ENCODE measurements around the gene HSD11B2.

The HSD11B2 gene

DNA sequence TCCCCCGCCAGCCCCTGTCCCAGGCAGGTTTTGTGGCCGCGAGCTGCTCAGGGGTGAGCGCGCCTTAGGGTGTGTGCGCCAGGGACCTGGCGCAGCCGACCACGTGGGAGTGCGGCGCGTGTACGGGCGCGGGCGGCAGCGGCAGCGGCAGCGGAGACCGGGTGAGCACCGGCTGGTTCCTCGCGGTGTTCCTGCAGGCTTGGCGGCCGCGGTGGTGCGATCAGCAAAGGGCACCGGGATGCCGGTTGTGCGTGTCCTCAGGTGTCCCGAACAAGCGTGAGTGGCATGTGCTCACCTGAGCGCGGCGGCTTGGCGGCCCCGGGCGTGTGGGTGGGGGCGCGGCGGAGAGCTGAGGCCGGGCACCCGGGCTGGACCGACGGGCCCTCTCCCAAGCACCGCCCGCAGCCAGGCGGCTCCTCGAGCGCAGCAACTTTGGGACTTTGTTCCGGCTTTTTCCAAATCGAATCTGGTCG lies 381 bp upstream of the HSD11B2 start:
- in situ Hi-C loops (cut with MboI; ENCODE audit: low sequenced_read_pairs, unreplicated experiment) = no loop called here
- DNase-seq (ENCODE audit: low spot score) = no peak
- TF ChIP-seq, protein P1, sequence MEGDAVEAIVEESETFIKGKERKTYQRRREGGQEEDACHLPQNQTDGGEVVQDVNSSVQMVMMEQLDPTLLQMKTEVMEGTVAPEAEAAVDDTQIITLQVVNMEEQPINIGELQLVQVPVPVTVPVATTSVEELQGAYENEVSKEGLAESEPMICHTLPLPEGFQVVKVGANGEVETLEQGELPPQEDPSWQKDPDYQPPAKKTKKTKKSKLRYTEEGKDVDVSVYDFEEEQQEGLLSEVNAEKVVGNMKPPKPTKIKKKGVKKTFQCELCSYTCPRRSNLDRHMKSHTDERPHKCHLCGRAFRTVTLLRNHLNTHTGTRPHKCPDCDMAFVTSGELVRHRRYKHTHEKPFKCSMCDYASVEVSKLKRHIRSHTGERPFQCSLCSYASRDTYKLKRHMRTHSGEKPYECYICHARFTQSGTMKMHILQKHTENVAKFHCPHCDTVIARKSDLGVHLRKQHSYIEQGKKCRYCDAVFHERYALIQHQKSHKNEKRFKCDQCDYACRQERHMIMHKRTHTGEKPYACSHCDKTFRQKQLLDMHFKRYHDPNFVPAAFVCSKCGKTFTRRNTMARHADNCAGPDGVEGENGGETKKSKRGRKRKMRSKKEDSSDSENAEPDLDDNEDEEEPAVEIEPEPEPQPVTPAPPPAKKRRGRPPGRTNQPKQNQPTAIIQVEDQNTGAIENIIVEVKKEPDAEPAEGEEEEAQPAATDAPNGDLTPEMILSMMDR (IDR thresholded peaks at IDR 0.05; ENCODE audit: borderline replicate concordance, control extremely low read depth, extremely low read depth, insufficient read depth, missing control alignments) = no peak

DNA sequence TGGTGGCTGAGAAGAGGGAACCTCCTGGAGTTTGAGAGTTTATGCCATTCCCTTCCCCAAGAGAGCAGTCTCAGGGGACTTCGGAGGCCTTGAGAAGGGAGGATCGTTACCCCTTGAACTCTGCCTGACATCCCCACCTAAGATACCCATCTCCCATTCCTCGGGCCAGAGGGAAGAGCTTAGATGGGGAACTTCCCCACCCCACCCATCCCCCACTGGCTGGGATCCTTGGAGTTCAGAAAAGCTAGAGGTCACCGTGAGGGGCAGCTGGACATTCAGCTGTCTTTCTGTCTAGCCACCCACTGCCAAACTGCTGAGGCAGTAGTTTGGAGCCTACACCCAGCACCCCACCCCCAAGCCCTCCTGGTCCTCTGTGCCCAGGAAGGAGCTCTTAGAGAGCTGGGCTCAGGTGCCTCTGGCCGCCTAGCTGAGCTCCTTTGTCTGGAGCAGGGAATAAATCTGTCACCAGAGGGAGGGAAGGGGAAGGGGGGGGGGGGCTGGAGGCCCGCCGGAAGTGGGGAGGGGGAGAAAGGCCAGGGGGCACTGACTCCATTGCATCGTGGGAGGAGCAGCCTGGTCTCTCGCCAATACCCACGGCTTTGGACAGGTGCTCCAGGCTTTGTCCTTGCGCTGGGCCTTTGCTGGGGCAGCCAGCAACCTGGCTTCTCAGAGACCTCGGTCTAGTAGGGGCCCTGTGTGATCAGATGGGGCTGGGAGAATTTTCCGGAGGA lies 1.0 kb downstream of the HSD11B2 start:
- in situ Hi-C loops (cut with MboI; ENCODE audit: low sequenced_read_pairs, unreplicated experiment) = no loop called here
- TF ChIP-seq, protein P1 (IDR thresholded peaks at IDR 0.05; ENCODE audit: borderline replicate concordance, control extremely low read depth, extremely low read depth, insufficient read depth, missing control alignments) = no peak
- no peak for DNase-seq (ENCODE audit: low spot score)

DNA sequence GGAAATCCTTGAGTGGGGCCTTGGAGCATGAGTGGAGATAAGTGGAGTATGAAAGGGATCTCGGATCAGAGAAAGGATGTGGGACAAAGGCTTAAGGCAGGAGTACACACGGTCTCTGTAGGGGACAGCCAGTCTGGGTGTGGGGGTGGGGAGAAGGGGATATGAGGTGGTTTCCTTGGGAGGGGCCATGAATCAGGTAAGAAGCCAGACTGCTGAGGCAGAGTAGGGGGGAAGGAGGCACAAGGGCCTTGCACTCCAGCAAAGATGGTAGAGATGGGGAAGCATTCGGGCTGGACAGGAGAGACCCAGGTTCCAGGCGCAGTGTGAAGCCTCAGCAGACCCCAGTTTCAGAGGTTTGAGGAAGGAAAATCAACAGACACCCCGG lies 1.6 kb downstream of the HSD11B2 start:
- in situ Hi-C loops (cut with MboI; ENCODE audit: low sequenced_read_pairs, unreplicated experiment) = no loop called here
- TF ChIP-seq, protein P1 (IDR thresholded peaks at IDR 0.05; ENCODE audit: borderline replicate concordance, control extremely low read depth, extremely low read depth, insufficient read depth, missing control alignments) = no peak
- DNase-seq (ENCODE audit: low spot score) = no peak

DNA sequence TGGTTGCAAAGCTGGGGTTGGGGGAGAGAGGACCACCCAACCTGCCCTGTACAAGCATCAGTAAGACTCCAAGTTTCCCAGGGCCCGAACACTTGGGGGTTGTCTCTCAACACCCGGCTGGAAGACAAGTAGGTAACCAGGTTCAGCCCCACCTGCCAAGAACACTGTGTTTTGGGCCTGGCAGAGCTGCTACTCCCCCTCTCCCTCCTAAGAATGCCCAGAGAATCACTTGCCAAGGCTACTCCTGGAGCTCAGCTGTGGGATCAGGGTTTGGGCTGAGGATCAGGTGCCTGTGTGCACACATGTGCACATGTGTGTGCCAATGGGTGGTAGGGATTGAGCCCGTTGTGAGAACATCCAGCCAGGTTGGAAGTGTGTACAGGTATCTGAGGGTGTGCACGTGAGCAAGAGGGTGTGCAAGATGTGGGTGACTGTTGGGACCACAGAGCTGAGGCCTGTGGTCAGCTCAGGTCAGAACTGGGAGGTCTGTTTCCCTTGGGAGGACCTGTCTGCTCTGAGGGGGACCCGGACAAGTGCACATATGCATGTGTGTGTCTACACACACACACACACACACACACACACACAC lies 2.3 kb downstream of the HSD11B2 start:
- in situ Hi-C loops (cut with MboI; ENCODE audit: low sequenced_read_pairs, unreplicated experiment) = no loop called here
- no peak for DNase-seq (ENCODE audit: low spot score)
- TF ChIP-seq, protein P1 (IDR thresholded peaks at IDR 0.05; ENCODE audit: borderline replicate concordance, control extremely low read depth, extremely low read depth, insufficient read depth, missing control alignments) = no peak

DNA sequence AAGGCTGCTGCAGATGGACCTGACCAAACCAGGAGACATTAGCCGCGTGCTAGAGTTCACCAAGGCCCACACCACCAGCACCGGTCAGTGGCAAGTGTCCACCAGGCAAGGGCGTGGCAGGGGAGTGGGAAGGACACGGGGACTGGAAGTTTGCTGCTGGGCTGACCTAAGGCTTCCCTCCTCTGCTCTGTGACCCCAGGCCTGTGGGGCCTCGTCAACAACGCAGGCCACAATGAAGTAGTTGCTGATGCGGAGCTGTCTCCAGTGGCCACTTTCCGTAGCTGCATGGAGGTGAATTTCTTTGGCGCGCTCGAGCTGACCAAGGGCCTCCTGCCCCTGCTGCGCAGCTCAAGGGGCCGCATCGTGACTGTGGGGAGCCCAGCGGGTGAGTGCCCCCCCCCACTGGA lies 4.8 kb downstream of the HSD11B2 start:
- no peak for DNase-seq (ENCODE audit: low spot score)
- TF ChIP-seq, protein P1 (IDR thresholded peaks at IDR 0.05; ENCODE audit: borderline replicate concordance, control extremely low read depth, extremely low read depth, insufficient read depth, missing control alignments) = no peak
- in situ Hi-C loops (cut with MboI; ENCODE audit: low sequenced_read_pairs, unreplicated experiment) = no loop called here

DNA sequence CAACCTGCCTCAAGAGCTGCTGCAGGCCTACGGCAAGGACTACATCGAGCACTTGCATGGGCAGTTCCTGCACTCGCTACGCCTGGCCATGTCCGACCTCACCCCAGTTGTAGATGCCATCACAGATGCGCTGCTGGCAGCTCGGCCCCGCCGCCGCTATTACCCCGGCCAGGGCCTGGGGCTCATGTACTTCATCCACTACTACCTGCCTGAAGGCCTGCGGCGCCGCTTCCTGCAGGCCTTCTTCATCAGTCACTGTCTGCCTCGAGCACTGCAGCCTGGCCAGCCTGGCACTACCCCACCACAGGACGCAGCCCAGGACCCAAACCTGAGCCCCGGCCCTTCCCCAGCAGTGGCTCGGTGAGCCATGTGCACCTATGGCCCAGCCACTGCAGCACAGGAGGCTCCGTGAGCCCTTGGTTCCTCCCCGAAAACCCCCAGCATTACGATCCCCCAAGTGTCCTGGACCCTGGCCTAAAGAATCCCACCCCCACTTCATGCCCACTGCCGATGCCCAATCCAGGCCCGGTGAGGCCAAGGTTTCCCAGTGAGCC lies 5.8 kb downstream of the HSD11B2 start:
- TF ChIP-seq, protein P1 (IDR thresholded peaks at IDR 0.05; ENCODE audit: borderline replicate concordance, control extremely low read depth, extremely low read depth, insufficient read depth, missing control alignments) = no peak
- no peak for DNase-seq (ENCODE audit: low spot score)
- in situ Hi-C loops (cut with MboI; ENCODE audit: low sequenced_read_pairs, unreplicated experiment) = no loop called here
